Activated naive CD4-positive, alpha-beta T cell treated with anti-CD3 and anti-CD28 coated beads for 36 hours (primary cell): ENCODE results near the gene MPPED2. TPM values are rescaled to one million over a fixed set of nuclear protein-coding genes. Genes with fewer than 3 reads are reported as not detected.

Experiments used
- CTCF ChIA-PET: fragments of 350-600 bp; sonication (Branson Sonifier 250); formaldehyde crosslinking; loops from one replicate; lab custom pipeline; 2021; ENCODE audit warnings: antibody characterized with exemption; lab: Charles Lee
- DNase-seq: peaks from one replicate; pipeline ENCODE4 v3.0.0-alpha.2; 2020
- H3K27ac Mint-ChIP-seq: one replicate; pipeline ENCODE4 v1.8.0; 2021; ENCODE audit warnings: mild to moderate bottlenecking, mixed read lengths
- H3K27me3 Mint-ChIP-seq: one replicate; pipeline ENCODE4 v1.8.0; 2021; ENCODE audit warnings: low read depth, mixed read lengths
- H3K36me3 Mint-ChIP-seq: one replicate; pipeline ENCODE4 v1.8.0; 2021; ENCODE audit warnings: low read depth, mixed read lengths
- H3K4me1 Mint-ChIP-seq: one replicate; pipeline ENCODE4 v1.8.0; 2021; ENCODE audit warnings: low read depth, mixed read lengths
- H3K4me3 Mint-ChIP-seq: one replicate; pipeline ENCODE4 v1.8.0; 2021; ENCODE audit warnings: mild to moderate bottlenecking, moderate library complexity, mixed read lengths
- H3K9me3 Mint-ChIP-seq: one replicate; pipeline ENCODE4 v1.8.0; 2021; ENCODE audit warnings: mixed read lengths
- intact Hi-C: fragments of 100-400 bp; cut with micrococcal nuclease; formaldehyde crosslinking; loops from one replicate; pipeline ENCODE4 v1.15.1; 2023
- total RNA-seq, 2 experiments: library from RNA; stranded (reverse); gene quantifications; one replicate each; pipeline ENCODE4 v1.2.3, GENCODE V29; 2021

Gene MPPED2
- total RNA-seq, 2 experiments from 2014 or later: not detected

- H3K27ac Mint-ChIP-seq: no peak overlapping the region
- H3K4me3 Mint-ChIP-seq: no peak overlapping the region
Observed at GRCh38 chr11:30489076-30489475, 97.1 kb downstream of the MPPED2 start.

GRCh38 chr11:30488304-30488998, 97.7 kb downstream of the MPPED2 start:
- CTCF ChIA-PET: no interaction called here
- Mint-ChIP-seq H3K27me3 (peaks cover 10% of the 10 kb centered on the region), H3K27ac (no peak overlapping the region), H3K36me3 (no peaks in the 10 kb centered on the region), H3K4me1 (no peaks in the 10 kb centered on the region), H3K9me3 (no peaks in the 10 kb centered on the region), H3K4me3 (no peak overlapping the region)
- no peak for DNase-seq
- intact Hi-C loops: no loop called here

More at GRCh38 chr11:30489076-30489475, 97.1 kb downstream of the MPPED2 start:
- Mint-ChIP-seq H3K9me3 (no peaks in the 10 kb centered on the region), H3K4me1 (no peaks in the 10 kb centered on the region), H3K27me3 (peaks cover 10% of the 10 kb centered on the region), H3K36me3 (no peaks in the 10 kb centered on the region)
- no peak for DNase-seq
- CTCF ChIA-PET: no interaction called here
- intact Hi-C loops: no loop called here

- no peak overlapping the region for H3K27ac Mint-ChIP-seq
- DNase-seq: no peak
- H3K27me3 Mint-ChIP-seq: peaks cover 10% of the 10 kb centered on the region
- CTCF ChIA-PET: no interaction called here
- no peaks in the 10 kb centered on the region for H3K4me1 Mint-ChIP-seq
- H3K4me3 Mint-ChIP-seq: no peak overlapping the region
- no peaks in the 10 kb centered on the region for H3K36me3 Mint-ChIP-seq
- H3K9me3 Mint-ChIP-seq: no peaks in the 10 kb centered on the region
- intact Hi-C loops: no loop called here
Observed at GRCh38 chr11:30487200-30487898, 98.8 kb downstream of the MPPED2 start.

DNA sequence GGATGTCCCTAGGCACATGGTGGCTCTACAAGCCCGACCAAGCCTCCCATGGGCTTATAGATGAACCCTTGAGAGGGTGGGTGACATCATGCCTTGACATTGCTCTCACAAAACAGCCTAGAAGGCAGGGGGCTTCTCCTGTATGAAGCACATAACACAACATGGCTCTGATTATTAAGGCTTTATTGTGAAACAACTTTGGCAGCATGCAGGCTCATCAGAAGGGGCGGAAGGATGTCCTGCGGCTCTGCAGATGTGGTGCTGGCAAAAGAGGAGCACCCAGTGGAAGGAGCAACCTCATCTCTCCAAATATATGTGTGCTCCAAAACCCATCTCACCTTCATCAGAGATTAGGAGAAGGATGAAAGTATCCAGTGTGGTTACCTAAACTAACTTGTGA, 100.4 kb downstream of the MPPED2 start:
- no peaks in the 10 kb centered on the region for H3K4me1 Mint-ChIP-seq
- intact Hi-C loops: no loop called here
- H3K9me3 Mint-ChIP-seq: no peaks in the 10 kb centered on the region
- no peaks in the 10 kb centered on the region for H3K36me3 Mint-ChIP-seq
- H3K4me3 Mint-ChIP-seq: no peak overlapping the region
- no peak for DNase-seq
- no peak overlapping the region for H3K27ac Mint-ChIP-seq
- CTCF ChIA-PET: no interaction called here
- peaks cover 10% of the 10 kb centered on the region for H3K27me3 Mint-ChIP-seq

GRCh38 chr11:30485222-30485621, 100.9 kb downstream of the MPPED2 start:
- H3K4me1 Mint-ChIP-seq: no peaks in the 10 kb centered on the region
- no peak overlapping the region for H3K4me3 Mint-ChIP-seq
- H3K9me3 Mint-ChIP-seq: no peaks in the 10 kb centered on the region
- no peak overlapping the region for H3K27ac Mint-ChIP-seq
- H3K36me3 Mint-ChIP-seq: no peaks in the 10 kb centered on the region
- H3K27me3 Mint-ChIP-seq: peaks cover 12% of the 10 kb centered on the region
- no peak for DNase-seq
- CTCF ChIA-PET: no interaction called here
- intact Hi-C loops: no loop called here

GRCh38 chr11:30483056-30483455, 103.1 kb downstream of the MPPED2 start:
- CTCF ChIA-PET: no interaction called here
- DNase-seq: no peak
- Mint-ChIP-seq H3K4me3 (no peak overlapping the region), H3K4me1 (no peaks in the 10 kb centered on the region), H3K27me3 (peaks cover 9% of the 10 kb centered on the region), H3K9me3 (no peaks in the 10 kb centered on the region), H3K36me3 (no peaks in the 10 kb centered on the region), H3K27ac (no peak overlapping the region)
- intact Hi-C loops: no loop called here

- Mint-ChIP-seq H3K27me3 (peaks cover 5% of the 10 kb centered on the region), H3K9me3 (no peaks in the 10 kb centered on the region), H3K36me3 (no peaks in the 10 kb centered on the region), H3K27ac (no peak overlapping the region), H3K4me3 (no peak overlapping the region), H3K4me1 (no peaks in the 10 kb centered on the region)
- no peak for DNase-seq
- intact Hi-C loops: no loop called here
- CTCF ChIA-PET: no interaction called here
Observed at GRCh38 chr11:30481796-30482195, 104.4 kb downstream of the MPPED2 start.

DNA sequence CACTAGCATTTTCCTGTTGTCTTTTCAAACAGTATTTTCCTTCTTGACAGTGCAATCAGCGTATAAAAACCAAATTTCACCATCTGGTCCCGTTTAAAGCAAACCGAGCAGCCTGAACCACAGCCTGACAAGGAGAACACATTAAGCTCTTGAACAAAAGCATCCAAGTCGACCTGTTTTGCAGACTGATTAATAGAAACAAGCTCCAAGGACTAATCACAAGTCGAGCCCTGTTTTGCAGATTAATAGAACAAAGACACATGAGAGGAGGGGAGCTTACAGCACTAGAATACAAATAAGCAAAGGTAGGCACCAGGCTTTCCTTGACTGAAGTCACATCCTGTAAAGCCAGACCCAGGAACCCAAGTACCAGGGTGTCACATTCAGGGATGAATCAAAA, 104.8 kb downstream of the MPPED2 start:
- intact Hi-C loops: no loop called here
- no peak for DNase-seq
- no peaks in the 10 kb centered on the region for H3K4me1 Mint-ChIP-seq
- H3K27ac Mint-ChIP-seq: no peak overlapping the region
- CTCF ChIA-PET: no interaction called here
- peaks cover 5% of the 10 kb centered on the region for H3K27me3 Mint-ChIP-seq
- no peaks in the 10 kb centered on the region for H3K36me3 Mint-ChIP-seq
- H3K9me3 Mint-ChIP-seq: no peaks in the 10 kb centered on the region
- H3K4me3 Mint-ChIP-seq: no peak overlapping the region

- Mint-ChIP-seq H3K4me3 (no peak overlapping the region), H3K27ac (no peak overlapping the region), H3K36me3 (no peaks in the 10 kb centered on the region), H3K9me3 (no peaks in the 10 kb centered on the region), H3K27me3 (peaks cover 3% of the 10 kb centered on the region), H3K4me1 (no peaks in the 10 kb centered on the region)
- intact Hi-C loops: no loop called here
- no peak for DNase-seq
- CTCF ChIA-PET: no interaction called here
Observed at GRCh38 chr11:30479899-30480298, 106.3 kb downstream of the MPPED2 start.

DNA sequence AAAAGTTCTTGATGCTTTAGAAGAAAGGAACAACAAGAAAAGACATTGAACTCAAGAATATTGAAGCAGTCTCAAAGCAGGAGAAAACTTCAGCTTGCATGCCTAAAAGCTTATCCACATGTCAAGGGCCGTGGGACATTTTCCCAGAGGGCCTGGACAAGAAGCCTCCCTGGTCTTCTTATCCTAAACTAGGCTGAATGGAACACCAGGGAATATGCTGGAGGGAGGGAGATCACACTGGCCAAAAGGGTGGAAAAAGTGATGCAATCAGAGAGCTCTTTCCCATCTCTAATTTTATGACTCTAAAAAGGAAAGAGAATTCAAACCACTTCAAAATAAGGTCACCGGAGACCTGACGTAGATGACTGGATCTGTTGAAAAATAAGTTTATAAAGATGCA, 107.2 kb downstream of the MPPED2 start:
- intact Hi-C loops: no loop called here
- Mint-ChIP-seq H3K27ac (no peak overlapping the region), H3K4me3 (no peak overlapping the region), H3K36me3 (no peaks in the 10 kb centered on the region), H3K4me1 (no peaks in the 10 kb centered on the region), H3K27me3 (peaks cover 3% of the 10 kb centered on the region), H3K9me3 (no peaks in the 10 kb centered on the region)
- no peak for DNase-seq
- CTCF ChIA-PET: interaction anchor here (0.6 kb wide), 1 partner anchor 14 kb away, joined by 3 read pairs; no protein-coding TSS in a partner anchor

GRCh38 chr11:30477061-30477460, 109.1 kb downstream of the MPPED2 start:
- no peak overlapping the region for H3K27ac Mint-ChIP-seq
- H3K4me3 Mint-ChIP-seq: no peak overlapping the region
- intact Hi-C loops: no loop called here
- no peaks in the 10 kb centered on the region for H3K9me3 Mint-ChIP-seq
- no peaks in the 10 kb centered on the region for H3K4me1 Mint-ChIP-seq
- DNase-seq: no peak
- peaks cover 3% of the 10 kb centered on the region for H3K27me3 Mint-ChIP-seq
- H3K36me3 Mint-ChIP-seq: no peaks in the 10 kb centered on the region
- CTCF ChIA-PET: no interaction called here

DNA sequence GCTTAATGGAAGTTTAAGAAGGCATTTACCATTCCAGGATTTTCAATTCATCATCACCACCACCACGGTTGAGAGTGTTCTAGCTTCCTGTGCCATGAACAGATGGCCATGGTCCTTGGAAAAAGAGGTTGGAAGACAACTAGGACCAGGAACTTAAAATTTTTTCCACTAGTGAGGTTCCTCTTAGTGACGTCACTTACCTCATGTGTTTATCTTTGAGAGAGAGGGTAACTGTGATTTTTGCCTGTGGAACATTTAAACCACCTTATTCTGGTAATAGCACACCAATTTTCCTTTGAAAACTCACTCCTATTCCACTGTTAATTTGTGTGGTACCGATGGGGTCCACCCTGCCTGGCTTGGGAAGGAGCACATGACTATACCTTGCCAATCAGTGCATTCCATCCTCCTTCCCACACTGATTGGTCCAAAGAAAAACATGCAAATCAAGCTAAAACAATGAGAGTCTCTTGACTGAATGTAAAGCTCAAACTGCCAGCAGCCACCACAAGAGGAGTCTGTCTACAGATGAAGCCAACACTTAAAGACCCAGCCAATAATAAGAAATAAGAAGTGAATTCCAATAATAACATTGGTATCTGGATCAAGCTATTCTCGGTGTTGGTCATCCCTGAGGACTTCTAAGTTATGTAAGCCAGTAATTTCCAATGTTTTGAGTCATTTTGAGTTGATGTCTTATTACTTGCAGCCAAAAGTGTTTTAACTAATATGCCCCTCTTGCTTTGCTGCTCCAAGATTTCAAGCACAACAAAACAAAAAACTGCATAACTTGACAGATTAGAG, 111.8 kb downstream of the MPPED2 start:
- Mint-ChIP-seq H3K27ac (no peak overlapping the region), H3K9me3 (no peaks in the 10 kb centered on the region), H3K4me1 (no peaks in the 10 kb centered on the region), H3K36me3 (no peaks in the 10 kb centered on the region), H3K27me3 (no peaks in the 10 kb centered on the region), H3K4me3 (no peak overlapping the region)
- CTCF ChIA-PET: no interaction called here
- intact Hi-C loops: no loop called here
- no peak for DNase-seq
